IPS-18c (cell line): ENCODE data around the gene RPTN.
"Not testable (repeated sequence)": the region's sequence is repeated elsewhere in the genome, so short reads cannot be mapped to it uniquely, and the experiment has no call there.

Experiments used
- H3K4me3 ChIP-seq: 2 replicates; pipeline ENCODE4 v1.7.0; 2013; ENCODE audit warnings: low read depth, mild to moderate bottlenecking, low read length, moderate library complexity; ENCODE audit not compliant: insufficient read depth
- H3K9me3 ChIP-seq: one replicate; pipeline ENCODE4 v1.6.1; 2013; ENCODE audit warnings: mild to moderate bottlenecking, low read length, moderate library complexity; ENCODE audit not compliant: control insufficient read depth, insufficient read depth

RPTN gene

GRCh38 chr1:152167835-152168534 lies 9.0 kb upstream of the RPTN start:
- no peaks in the 10 kb centered on the region for H3K9me3 ChIP-seq
- H3K4me3 ChIP-seq: no peak overlapping the region

- H3K4me3 ChIP-seq: no peak overlapping the region
Observed at GRCh38 chr1:152166966-152167365, 7.9 kb upstream of the RPTN start.

GRCh38 chr1:152165286-152166077 lies 6.5 kb upstream of the RPTN start:
- Histone ChIP-seq H3K9me3 (no peaks in the 10 kb centered on the region), H3K4me3 (no peak overlapping the region)

More at GRCh38 chr1:152166966-152167365, 7.9 kb upstream of the RPTN start:
- no peaks in the 10 kb centered on the region for H3K9me3 ChIP-seq

GRCh38 chr1:152164517-152165136 lies 5.6 kb upstream of the RPTN start:
- Histone ChIP-seq H3K4me3 (no peak overlapping the region), H3K9me3 (no peaks in the 10 kb centered on the region)

- Histone ChIP-seq H3K4me3 (no peak overlapping the region), H3K9me3 (no peaks in the 10 kb centered on the region)
Observed at GRCh38 chr1:152162792-152163463, 3.9 kb upstream of the RPTN start.

GRCh38 chr1:152160576-152160975 lies 1.5 kb upstream of the RPTN start:
- Histone ChIP-seq H3K4me3 (no peak overlapping the region), H3K9me3 (no peaks in the 10 kb centered on the region)

- Histone ChIP-seq H3K4me3 (no peak overlapping the region), H3K9me3 (no peaks in the 10 kb centered on the region)
Observed at GRCh38 chr1:152153996-152154395, 5.0 kb downstream of the RPTN start.

- H3K9me3 ChIP-seq: peaks cover 4% of the 10 kb centered on the region
- H3K4me3 ChIP-seq: no peak overlapping the region
Observed at GRCh38 chr1:152151646-152152045, 7.4 kb downstream of the RPTN start.

GRCh38 chr1:152148981-152149380 lies 10.0 kb downstream of the RPTN start:
- peaks cover 4% of the 10 kb centered on the region for H3K9me3 ChIP-seq
- no peak overlapping the region for H3K4me3 ChIP-seq

GRCh38 chr1:152148051-152148450 lies 11.0 kb downstream of the RPTN start:
- Histone ChIP-seq H3K9me3 (peaks cover 4% of the 10 kb centered on the region), H3K4me3 (no peak overlapping the region)

GRCh38 chr1:152145769-152146168 lies 13.3 kb downstream of the RPTN start:
- Histone ChIP-seq H3K9me3 (peaks cover 4% of the 10 kb centered on the region), H3K4me3 (no peak overlapping the region)

- H3K9me3 ChIP-seq, H3K4me3 ChIP-seq: not testable (repeated sequence)
Observed at GRCh38 chr1:152144674-152145183, 14.3 kb downstream of the RPTN start.

- H3K4me3 ChIP-seq: no peak overlapping the region
- peaks cover 4% of the 10 kb centered on the region for H3K9me3 ChIP-seq
Observed at GRCh38 chr1:152143150-152143887, 15.7 kb downstream of the RPTN start.

GRCh38 chr1:152141971-152142584 lies 16.9 kb downstream of the RPTN start:
- no peak overlapping the region for H3K4me3 ChIP-seq
- H3K9me3 ChIP-seq: no peaks in the 10 kb centered on the region

GRCh38 chr1:152137215-152137614 lies 21.8 kb downstream of the RPTN start:
- Histone ChIP-seq H3K4me3 (no peak overlapping the region), H3K9me3 (no peaks in the 10 kb centered on the region)

- Histone ChIP-seq H3K4me3 (no peak overlapping the region), H3K9me3 (peaks cover 2% of the 10 kb centered on the region)
Observed at GRCh38 chr1:152130186-152130585, 28.8 kb downstream of the RPTN start.
